ENCODE results near the gene ERFL.
"Not testable (repeated sequence)": the region's sequence is repeated elsewhere in the genome, so short reads cannot be mapped to it uniquely, and the experiment has no call there.

Gene ERFL

DNA sequence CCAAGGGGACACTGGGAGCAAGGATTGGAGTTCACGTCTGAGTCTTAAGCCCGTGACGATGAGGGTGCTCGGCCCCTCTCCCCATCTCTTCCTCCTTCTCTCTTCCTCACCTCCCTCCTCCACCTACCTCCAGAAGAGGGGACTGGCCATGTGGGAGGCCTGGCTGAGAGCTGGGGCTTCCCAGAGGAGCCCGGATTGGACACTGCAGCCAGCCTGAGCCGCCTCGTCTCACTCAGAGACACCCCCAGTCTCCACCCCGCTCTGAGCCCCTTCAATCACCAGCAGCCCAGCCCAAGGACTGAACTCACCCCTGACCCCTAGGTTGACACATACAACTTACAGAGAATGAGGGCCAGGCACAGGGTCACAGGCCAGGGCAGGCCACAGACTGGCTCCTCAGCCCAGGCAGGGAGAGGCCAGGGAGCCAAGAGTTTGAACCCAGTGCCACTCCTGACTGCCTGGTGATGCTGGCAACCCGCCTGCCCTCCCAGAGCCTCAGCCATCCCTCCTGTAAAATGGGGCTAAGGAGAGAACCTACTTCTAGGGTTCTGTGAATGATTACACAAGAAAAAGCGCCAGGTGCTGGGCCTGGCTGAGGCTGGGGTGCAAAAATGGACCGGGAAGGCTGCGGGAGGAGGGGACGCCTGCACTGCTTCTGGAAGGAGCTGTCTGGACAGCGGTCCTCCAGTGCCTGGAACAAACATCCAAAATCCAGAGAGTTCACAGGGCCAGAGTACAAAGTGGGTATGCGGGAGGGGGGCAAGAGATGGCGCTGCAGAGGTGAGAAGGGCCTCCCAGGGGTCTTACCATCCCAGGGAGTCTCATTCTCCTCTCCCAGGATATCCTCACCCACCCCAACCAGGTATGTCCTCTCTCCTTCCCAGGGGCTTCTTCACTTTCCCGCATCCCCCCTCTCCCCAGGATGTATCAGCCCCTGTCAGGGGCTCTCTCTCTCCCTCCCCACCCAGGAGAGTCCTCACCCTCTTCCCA, 50.0 kb downstream of the ERFL start:
- no peak for DNase-seq (ENCODE audit: low read depth)

DNA sequence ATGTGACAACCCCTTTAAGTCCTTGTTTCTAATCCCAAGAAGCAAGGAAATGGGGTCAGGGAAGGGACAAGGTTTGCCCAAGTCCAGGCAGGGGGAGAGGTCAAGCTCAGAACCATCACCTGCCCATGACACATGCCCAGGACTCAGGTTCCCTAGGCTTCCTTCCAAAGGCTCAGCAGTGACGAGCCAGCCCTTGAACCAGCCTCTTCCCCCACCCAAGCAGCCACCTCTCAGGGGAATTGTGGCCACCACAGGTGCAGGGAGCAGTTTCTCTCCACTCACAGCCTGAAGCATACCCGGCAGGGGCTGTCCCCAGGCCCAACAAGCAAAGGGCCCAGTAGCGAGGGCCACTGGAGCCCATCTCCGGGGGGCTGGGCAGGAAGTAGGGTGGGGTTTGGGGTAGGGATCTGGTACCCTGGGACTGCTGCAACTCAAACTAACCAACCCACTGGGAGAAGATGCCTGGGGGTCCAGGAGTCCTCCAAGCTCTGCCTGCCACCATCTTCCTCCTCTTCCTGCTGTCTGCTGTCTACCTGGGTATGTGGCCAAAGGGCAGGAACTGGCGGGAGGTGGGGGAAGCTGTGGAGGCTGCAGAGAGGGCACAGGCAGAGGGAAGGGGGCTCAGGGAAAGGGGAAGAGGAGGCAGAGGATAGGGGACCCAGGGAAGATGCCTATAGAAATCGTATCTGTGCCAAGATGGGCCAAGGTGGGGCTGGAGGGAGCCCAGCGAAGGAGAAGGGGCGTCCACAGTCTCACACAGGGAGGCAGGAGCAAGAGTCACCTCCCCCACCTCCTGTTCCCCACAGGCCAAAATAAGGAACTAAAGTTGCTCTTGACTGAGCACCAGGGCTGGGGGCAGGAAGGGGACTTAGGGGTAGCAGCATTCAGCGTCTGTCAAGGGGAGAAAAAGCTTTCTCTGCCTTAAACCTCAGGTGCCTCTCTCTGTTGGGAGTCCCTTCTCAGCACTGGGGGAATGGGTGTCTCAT, 51.1 kb downstream of the ERFL start, which contains the start of gene CD79A:
CD79A (plus strand) TSS at position 433 of the 986 bp plus-strand sequence; CDS start at position 459, 26 bp downstream.
- no peak for DNase-seq (ENCODE audit: low read depth)

DNA sequence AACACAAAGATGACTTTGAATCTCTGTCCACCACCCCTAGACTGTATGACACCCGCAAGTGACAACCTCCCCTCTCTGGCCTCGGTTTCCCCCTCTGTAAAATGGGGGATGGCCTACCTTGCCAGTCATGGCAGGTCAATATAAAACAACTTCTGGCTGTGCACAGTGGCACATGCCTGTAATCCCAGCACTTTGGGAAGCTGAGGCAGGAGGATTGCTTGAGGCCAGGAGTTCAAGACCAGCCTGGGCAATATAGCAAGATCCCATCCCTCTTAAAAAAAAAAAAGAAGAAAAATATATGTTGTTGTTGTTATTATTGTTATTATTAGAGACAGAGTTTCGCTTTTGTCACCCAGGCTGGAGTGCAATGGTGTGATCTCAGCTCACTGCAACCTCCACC, 52.3 kb downstream of the ERFL start:
- DNase-seq (ENCODE audit: low read depth), result not testable (repeated sequence)

DNA sequence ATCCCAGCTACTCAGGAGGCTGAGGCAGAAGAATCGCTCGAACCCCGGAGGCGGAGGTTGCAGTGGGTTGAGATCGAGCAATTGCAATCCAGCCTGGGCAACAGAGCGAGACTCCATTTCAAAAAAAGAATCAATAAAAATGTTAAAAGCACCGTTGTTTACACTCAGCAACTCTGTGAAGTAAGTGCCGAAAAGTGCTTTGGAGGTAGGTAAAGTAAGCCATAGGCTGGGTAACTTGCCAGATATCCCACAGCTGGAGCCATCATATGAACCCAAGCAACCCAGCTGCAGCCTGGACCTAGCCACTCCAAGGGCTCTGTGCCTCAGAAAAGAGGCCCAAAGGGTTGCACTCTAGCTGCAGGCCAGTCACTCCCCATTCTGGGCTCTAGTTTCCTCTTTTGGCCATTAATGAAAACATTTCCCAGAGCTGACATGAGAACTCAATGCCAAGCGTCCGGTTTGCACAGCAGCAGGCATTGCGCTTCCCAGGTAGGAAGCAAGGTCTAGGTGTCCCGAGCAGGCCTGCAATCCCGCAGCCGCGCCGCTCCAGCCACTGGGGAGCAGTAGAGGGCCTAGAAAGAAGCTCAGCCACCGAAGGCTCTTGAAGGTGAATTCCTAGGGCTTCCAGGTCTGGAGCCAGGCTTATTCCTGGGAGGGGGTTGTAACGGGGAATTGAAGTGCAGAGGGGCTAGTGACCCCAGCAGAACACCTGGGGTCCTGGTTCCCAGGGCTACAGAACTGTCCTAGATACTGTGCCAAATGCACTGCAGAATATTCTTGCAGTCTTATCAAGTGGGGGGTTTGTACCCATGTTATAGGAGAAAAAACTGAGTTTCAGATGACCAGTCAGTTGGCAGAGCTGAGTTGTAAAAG, 55.2 kb downstream of the ERFL start:
- DNase-seq (ENCODE audit: low read depth), result no peak

DNA sequence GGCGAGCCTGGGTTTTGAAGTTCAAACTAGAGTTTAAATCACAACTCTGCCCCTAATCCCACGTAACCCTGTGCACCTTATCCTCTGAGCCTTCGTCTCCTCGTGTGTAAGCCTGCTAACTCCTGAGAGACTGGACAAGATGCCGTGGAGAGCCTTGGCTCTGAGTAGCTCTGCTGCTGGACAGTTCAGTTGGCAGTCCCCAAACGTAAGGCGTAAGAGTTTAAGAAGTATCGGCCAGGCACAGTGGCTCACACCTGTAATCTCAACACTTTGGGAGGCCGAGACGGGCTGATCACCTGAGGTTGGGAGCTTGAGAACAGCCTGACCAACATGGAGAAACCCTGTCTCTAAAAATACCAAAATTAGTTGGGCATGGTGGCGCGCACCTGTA, 55.9 kb downstream of the ERFL start:
- DNase-seq (ENCODE audit: low read depth), result no peak

DNA sequence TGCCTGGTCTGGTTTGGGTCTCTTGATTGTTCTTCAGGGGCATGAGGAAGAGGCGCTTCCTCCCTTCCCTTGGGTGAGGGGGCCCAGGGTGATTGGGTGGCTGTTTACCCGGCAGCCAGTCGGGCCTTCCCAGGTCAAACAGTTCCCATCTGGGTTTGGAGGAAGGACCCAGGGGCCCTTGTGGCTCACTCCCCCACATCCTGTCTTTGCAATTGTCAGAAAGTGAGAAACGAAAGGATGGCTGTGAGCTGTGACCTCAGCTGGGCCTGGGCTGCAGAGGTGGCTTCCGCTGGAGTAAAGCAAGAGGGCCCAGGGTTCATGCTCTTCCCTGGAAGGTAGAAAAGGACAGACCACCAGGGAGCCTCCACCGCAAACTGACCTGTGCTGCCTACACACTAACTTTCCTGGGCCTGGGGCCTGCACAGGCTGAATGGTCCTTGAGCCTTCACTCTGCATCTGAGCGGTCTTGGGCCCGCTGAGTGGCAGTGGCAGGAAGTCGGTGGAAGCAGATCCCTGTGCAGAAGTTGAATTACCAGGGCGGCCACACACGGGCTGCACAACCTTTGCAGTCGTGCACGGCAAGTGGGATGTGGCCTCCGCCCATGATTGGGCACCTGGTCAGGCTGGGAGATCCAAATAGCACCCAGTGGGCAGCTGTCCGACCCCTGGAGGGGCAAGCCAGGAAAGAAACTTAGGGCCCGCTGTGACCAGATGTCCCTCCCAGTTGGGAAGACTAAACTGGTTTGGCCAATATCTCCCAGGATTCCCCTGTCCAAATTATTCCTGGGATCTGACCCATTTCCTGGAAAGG, 56.5 kb downstream of the ERFL start:
- DNase-seq (ENCODE audit: low read depth), result no peak

DNA sequence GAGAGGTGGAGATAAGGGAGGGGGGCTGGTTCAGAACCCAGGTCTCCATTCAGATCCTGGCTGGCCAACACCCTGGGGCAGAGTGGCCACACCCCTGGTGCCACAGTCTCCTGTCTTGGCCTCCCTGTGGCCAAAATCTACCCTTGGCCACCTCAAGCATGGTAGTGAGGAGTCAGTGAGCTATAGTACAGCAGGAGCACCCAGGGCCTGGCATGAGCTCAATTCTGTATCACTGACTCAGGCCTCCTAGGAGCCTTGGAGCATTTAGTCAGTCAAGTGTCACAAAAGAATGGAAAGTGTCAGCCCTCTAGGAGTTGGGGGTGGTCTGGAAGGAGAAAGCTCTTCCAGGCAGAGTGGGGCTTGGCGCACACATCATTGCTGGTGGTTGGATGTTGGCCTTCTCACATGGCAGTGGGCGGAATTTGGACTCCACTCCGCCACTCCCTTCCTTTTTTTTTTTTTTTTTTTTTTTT, 57.8 kb downstream of the ERFL start:
- no peak for DNase-seq (ENCODE audit: low read depth)

DNA sequence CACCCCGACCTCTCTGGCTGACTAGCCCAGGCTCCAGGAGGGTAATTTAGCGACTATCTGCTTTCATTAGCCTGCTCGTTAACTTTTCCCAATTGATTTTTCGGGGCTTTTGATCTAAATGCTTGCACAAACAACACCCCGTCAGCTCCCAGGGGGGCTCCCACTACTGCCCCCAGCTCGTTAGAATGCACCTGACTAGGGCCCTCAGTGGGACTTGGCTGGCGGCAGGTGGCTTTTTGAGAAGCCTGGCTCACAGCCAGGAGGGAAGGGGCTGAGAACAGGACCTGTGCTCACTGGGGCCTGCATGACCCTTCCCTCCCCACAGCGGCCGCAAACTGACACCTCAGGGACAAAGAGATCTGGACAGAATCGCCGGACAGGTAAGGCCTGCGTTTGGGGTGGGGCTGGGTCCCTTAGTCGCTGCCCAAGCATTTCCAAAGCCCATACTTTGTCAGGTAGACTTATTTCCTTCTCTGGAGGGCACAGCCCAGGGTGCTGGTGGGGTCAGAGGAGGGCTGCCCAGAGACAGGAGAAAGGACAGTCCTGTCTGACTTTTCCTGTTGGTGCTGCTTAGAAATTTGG, 58.8 kb downstream of the ERFL start:
- DNase-seq (ENCODE audit: low read depth), result no peak

DNA sequence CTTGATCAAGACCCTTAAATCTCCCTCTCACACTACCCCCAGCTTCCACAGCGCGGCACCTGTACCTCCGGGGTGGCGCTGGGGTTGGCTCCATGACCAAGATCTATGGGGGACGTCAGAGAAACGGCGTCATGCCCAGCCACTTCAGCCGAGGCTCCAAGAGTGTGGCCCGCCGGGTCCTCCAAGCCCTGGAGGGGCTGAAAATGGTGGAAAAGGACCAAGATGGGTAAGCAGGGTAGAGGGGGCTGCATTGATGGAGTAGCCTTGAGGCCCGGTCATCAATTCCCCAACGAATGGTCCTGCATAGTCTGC, 59.3 kb downstream of the ERFL start:
- no peak for DNase-seq (ENCODE audit: low read depth)

DNA sequence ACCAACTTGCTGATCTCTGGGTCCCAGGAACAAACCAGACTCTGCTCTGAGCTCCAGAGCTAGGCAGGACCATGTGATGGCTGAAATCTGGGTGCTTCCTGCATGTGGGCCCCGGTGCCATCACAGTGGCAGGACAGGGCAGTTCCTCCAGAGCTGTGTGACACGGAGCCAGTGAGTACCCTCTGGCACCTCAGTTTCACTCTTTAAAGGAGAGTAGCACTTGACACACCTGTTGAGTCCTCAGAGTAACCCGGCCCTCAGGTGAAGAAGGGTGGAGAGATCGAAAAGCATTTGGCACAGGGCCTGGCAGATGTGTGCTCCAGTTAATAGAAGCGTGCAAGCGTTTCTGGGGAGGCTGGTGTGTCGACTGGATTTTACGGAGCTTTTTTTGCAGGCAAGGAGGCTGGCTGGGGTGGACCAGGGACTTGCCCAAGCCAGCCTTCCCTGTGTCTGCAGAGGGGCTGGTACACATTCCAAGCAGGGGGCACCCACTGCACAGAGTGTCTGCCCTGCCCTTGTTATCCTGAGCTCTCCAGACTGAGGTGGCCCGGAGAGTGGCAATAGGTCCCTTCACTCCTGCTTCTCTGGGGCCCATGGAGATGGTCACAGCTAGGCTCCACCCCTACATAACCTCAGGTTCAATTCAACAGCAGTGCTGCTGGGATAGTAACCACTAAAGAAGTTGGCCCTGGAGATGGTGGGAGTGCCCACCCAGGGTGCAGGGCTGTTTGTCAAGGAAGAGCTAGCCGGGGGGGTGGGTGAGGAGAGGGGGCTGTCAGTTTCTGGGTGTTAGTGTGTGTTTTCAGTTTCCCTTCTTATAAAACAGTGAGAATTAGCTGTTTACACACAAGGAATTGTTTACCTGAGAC, 59.9 kb downstream of the ERFL start:
- no peak for DNase-seq (ENCODE audit: low read depth)

DNA sequence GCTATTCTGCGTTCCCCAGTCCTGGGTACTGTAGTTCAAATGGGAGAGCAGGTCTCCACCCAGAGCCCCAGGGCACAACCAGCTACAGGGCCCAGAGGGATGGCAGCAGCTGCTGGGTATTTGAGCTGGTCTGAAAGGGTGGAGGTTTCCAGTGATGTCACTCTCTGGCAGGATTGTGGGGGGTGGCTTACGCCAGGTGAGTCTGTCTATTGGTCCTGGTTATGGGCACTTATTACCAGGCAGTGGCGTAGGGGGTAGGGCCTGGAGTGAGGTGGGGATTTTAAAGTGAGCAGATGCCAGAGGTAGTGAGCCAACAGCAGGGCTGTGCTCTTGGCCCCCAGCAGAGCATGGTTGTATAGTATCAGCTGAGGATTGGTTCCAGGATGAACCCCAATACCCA, 62.0 kb downstream of the ERFL start:
- DNase-seq (ENCODE audit: low read depth), result no peak

DNA sequence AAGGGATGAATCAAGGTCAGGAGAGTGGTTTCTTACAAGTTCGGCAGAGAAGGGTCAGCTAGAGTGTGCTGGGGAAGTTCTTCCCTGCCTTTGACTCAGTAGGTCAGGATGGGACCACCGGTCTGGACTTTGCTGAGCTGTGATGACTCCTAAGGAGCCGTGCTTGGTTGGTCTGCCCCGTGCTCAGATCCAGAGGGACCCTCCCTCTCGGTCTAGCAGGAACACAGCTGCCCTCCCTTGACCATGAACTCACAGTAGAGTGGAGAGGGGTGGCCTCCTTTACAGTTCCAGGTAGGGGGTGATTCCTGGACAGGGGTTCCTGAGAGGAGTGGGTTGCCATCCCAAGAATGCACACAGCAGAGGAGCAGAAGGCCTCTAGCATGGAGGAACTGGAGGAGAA, 63.9 kb downstream of the ERFL start:
- no peak for DNase-seq (ENCODE audit: low read depth)

DNA sequence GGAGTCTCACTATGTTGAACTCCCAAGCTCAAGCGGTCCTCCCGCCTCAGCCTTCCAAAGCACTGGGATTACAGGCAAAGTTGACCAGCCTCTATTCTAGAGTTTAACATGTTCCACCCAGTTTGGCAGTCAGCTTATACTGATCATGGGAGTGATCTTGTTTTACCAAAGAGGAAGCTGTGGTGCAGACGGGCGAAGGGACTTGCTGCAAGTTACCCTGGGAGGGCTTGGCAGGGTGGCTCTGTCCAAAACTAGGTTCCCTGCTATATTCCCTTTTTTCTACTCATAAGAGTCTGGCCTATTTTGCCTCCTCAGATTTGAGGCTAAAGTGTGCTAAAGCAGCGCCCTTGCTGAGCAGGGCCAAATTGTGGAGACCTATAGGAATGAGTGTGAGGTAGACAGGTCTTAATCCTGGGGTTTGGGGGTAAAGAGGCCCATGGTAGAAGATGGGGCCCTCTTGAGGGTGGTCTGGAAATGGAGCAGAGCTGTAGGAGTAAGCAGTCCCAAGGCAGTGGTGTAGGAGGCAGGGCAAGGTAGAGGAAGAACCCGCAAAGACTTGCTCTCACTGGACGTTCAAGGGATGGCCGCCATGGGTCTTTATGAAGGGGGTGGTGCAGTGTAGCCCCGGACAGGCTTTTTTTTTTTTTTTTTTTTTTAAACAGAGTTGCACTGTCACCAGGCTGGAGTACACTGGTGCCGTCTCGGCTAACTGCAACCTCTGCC, 64.9 kb downstream of the ERFL start:
- no peak for DNase-seq (ENCODE audit: low read depth)

DNA sequence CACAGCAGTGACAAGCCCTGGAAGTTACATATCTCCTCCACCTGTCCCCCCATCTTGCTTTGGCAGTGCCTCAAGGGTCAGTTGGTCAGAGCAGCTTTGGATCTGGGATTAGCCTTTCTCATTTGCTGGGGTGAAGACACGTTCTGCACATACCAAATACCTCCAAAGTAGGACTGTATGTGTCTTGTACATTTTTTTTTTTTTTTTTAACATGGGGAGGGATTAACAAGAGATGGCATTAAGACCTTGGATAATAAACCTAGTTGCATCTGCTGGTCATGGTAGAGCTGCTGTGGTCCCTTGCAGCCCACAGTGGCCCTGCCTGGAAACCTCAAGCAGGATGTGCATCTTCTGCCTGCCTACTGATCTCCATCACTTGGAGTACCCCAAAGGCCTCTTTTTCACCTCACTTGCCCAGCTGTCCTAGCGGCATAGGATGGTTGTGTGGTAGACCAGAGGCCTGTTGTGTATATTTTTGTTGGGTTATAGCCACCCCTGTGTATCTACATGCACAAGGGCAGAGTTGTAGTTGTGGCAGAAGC, 65.7 kb downstream of the ERFL start:
- no peak for DNase-seq (ENCODE audit: low read depth)

DNA sequence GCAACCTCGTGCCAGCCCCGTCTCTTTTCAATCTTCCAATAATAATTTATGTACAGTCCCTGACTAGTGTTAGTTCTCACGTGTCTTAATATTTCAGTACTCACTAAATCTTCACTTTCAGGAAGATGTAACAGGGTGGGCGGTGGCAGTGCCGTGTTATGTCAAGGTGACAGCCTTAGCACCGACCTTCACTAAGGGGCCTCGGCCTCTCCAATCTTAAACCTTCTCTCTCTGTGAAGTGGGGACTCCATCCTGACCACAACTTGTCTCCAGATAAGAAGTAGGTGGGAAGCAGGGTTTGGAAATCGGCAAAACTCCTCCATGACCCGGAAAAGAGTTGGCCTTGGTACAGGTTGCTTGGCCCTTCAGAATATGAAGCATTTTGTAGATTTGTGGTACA, 66.4 kb downstream of the ERFL start:
- no peak for DNase-seq (ENCODE audit: low read depth)

DNA sequence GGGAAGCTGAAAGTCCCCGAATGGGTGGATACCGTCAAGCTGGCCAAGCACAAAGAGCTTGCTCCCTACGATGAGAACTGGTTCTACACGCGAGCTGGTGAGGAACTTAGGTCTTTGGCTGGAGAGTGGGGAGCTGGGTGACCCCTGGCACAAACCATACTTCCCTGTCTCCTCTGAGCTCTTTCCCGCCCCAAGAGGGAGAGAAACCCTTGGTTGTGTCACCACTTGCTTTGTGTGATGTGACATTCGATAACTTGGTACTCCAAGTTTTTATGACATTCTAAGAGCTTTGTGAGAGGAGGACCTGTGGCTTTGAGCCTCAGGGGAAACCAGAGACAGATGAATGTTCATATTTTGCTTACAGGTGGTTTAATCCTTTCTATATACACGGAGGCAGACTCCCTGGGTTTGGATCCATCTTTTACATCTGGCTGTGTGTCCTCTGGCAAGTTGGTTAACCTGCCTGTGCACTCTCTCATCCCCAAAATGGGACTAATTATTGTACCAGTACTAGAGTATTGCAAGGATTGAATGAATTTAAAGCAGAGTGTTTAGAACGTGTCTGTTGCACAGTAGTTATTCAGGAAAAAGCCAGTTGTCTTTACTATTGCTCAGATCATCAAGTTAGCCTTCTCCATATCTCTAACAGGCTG, 67.0 kb downstream of the ERFL start:
- DNase-seq (ENCODE audit: low read depth), result no peak

DNA sequence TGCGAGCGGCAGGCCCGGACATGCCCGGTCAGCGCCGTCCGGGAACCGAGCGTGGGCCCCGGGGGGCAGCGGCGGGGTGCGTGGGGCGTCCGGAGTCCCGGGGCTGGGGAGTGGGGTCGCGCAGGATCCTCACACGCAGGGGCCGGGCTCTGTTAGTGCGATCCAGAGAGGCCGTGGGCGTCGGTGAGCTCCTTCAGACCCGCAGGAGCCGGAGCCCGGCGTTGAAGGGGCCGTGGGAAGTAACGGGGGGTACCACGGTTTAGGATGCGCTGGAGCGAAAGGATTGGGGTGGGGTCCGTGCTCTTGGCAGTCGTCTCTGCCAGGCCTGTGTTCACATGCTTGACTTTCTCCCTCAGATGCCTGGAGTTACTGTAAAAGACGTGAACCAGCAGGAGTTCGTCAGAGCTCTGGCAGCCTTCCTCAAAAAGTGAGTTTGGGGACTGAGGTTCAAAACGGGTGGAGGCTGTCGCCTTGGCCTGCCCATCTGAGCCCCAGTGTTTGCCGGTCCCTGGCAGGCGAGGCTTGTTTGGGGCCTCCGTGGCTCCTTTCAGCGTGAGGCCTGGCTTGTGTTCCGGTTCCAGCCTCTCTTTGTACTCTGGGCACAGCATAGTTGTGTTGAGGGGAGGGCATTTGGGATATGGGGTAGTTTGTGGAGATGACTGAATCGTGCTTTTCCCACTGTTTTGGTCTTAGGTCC, 67.7 kb downstream of the ERFL start:
- DNase-seq (ENCODE audit: low read depth), result no peak
